SJSA1 (cell line): Measurements from ENCODE around the gene UGT2B17. TPM values are rescaled to one million over a fixed set of nuclear protein-coding genes. Genes with fewer than 3 reads are reported as not detected.
"Not testable (repeated sequence)": the region's sequence is repeated elsewhere in the genome, so short reads cannot be mapped to it uniquely, and the experiment has no call there.

Source experiments
- DNase-seq, 2 experiments: peaks; one replicate each; pipeline ENCODE4 v3.0.0-alpha.2; 2015 to 2020; ENCODE audit warnings: low spot score in 2 of 2, low read depth in 1 of 2
- H3K27ac ChIP-seq: fragments of 250-450 bp; sonication (Bioruptor Pico); 2 replicates; pipeline ENCODE4 v1.5.1; 2020; ENCODE audit warnings: mild to moderate bottlenecking, moderate library complexity
- H3K27me3 ChIP-seq: fragments of 250-450 bp; sonication (Bioruptor Pico); replicated peaks from 2 replicates; pipeline ENCODE4 v1.5.1; 2020; ENCODE audit warnings: mild to moderate bottlenecking, moderate library complexity
- H3K36me3 ChIP-seq: fragments of 250-450 bp; sonication (Bioruptor Pico); 2 replicates; pipeline ENCODE4 v1.5.1; 2020; ENCODE audit warnings: mild to moderate bottlenecking
- H3K4me1 ChIP-seq: fragments of 250-450 bp; sonication (Bioruptor Pico); replicated peaks from 2 replicates; pipeline ENCODE4 v1.6.1; 2021; ENCODE audit warnings: mild to moderate bottlenecking
- H3K4me3 ChIP-seq: fragments of 250-450 bp; sonication (Bioruptor Pico); 2 replicates; pipeline ENCODE4 v1.5.1; 2020; ENCODE audit warnings: mild to moderate bottlenecking
- H3K9me3 ChIP-seq: fragments of 250-450 bp; sonication (Bioruptor Pico); replicated peaks from 2 replicates; pipeline ENCODE4 v1.5.1; 2020; ENCODE audit warnings: mild to moderate bottlenecking
- total RNA-seq: library from RNA; depleted of rRNA; stranded (reverse); fragments of >200 nt; shearing (Covaris generic); gene quantifications from 2 replicates; pipeline ENCODE4 v1.2.3, GENCODE V29; 2014

UGT2B17 gene
- total RNA-seq, 1 experiment from 2014 or later = 0.08 TPM

DNA sequence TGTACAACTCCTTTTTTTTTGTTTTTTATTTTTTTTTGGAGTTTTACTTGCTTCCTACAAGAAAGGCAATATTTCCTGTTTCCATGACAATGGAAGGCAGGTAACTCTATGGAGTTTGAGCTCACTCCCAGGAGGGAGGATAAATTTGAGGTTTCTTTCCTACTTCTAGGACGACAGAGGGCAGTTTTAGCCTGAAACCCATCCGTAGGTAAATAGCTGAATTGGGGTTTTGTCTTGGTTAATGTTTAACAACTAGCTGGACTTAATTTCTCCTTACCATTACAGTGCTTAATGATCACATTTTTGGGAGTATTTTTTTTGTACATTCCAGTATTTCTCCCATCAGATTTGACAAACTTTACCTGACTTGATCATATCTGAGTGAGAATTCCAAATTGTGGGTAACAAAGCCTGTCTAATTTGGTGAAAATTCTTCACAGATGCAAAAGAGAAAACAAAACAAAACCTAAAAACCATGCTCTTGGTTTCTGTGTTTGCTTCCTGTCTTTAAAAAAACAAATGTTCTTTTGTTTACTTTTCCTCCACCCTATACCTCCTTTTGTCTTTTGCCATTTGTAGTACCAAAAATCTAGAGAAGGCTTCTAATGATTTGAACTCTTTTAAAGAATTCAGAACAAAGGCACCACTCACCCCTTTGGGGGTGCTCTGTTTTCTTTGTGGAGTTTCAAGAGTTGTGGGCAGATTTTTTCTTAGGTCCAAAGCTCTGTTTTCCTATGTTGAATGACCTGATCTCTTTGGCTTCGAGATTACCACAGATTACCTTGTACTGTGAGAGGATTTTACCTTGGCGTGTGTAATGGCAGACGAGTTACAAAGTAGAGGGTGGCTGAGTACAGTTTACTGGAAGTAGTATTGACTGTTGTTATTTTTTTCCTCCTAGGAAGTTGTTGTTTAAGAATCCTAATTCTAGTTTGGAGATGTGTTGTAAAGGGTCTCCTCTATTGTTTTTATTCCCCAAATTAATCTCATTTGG, 23.0 kb downstream of the UGT2B17 start:
- not testable (repeated sequence) for H3K27me3 ChIP-seq, H3K27ac ChIP-seq, H3K4me3 ChIP-seq, H3K4me1 ChIP-seq, H3K36me3 ChIP-seq, DNase-seq, H3K9me3 ChIP-seq

GRCh38 chr4:68542742-68543141, 33.4 kb downstream of the UGT2B17 start:
- H3K27me3 ChIP-seq, H3K9me3 ChIP-seq, H3K4me3 ChIP-seq, H3K27ac ChIP-seq, DNase-seq, H3K4me1 ChIP-seq, H3K36me3 ChIP-seq: not testable (repeated sequence)

DNA sequence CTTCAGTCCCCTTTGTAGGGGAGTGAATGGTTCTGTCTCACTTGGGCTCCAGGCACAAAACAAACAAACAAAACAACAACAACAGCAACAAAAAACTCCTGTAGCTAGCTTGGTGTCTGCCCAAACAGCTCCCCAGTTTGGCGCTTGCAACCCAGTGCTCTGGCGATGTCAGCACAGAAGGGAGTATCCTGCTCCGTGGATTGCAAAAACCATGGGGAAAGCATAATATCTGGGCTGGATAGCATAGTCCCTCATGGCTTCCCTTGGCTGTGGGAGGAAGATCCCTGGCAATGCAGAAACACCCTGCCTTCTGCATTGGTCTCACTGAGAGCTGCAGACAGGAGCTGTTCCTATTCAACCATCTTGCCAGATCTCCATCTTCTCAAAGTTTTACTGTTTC, 39.7 kb downstream of the UGT2B17 start:
- DNase-seq = no peak
- Histone ChIP-seq H3K9me3 (no peaks in the 10 kb centered on the region), H3K4me1 (no peaks in the 10 kb centered on the region), H3K27me3 (no peaks in the 10 kb centered on the region), H3K4me3 (no peak overlapping the region), H3K36me3 (no peaks in the 10 kb centered on the region), H3K27ac (no peak overlapping the region)

- no peaks in the 10 kb centered on the region for H3K4me1 ChIP-seq
- H3K27me3 ChIP-seq = no peaks in the 10 kb centered on the region
- DNase-seq = no peak
- H3K27ac ChIP-seq = no peak overlapping the region
- H3K9me3 ChIP-seq = no peaks in the 10 kb centered on the region
- H3K4me3 ChIP-seq = no peak overlapping the region
- H3K36me3 ChIP-seq = no peaks in the 10 kb centered on the region
These were observed 40.1 kb downstream of the UGT2B17 start for GRCh38 chr4:68535974-68536373.

- H3K4me1 ChIP-seq, H3K4me3 ChIP-seq, DNase-seq, H3K27ac ChIP-seq, H3K36me3 ChIP-seq, H3K9me3 ChIP-seq, H3K27me3 ChIP-seq: not testable (repeated sequence)
These were observed 53.9 kb downstream of the UGT2B17 start for GRCh38 chr4:68522232-68522631.

DNA sequence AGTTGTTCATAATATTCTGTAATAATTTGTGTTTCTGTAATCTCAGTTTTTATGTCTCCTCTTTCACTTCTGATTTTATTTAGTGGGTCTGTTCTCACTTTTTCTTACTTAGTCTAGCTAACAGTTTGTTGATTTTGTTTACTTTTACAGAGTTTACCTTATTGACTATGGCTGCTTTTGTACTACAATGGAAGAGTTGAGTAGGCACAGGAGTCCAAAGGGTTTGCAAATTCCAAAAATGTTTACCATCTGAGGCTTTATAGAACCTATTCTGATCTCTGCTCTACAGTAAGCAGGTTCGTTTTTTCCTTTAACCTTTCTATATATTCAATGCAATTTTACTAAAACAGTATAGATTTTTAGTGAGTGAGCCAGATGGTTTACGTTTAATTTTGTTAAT, 55.1 kb downstream of the UGT2B17 start:
- no peak for DNase-seq
- Histone ChIP-seq H3K36me3 (no peaks in the 10 kb centered on the region), H3K4me1 (no peaks in the 10 kb centered on the region), H3K4me3 (no peak overlapping the region), H3K27ac (no peak overlapping the region), H3K27me3 (no peaks in the 10 kb centered on the region), H3K9me3 (no peaks in the 10 kb centered on the region)

DNA sequence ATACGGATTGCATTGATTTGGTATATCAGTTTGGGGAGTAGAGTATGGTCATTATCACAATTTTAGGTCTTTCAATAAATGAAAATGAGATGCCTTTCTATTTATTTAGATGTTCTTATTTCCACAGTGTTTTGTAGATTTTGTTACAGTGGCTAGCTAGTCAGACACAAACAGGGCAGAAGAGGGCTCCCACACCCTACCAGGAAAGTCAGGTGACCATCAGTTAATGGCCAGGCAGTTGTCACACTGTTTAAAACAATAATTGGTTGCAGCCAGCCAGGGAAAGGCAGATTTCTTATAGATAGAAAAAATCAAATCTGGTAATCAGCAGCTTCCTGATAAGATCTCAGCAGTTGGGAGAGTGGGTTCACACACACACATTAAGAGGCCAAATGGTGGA, 57.2 kb downstream of the UGT2B17 start:
- Histone ChIP-seq H3K4me3 (no peak overlapping the region), H3K27ac (no peak overlapping the region), H3K27me3 (no peaks in the 10 kb centered on the region), H3K4me1 (no peaks in the 10 kb centered on the region), H3K36me3 (no peaks in the 10 kb centered on the region), H3K9me3 (no peaks in the 10 kb centered on the region)
- DNase-seq = no peak

DNA sequence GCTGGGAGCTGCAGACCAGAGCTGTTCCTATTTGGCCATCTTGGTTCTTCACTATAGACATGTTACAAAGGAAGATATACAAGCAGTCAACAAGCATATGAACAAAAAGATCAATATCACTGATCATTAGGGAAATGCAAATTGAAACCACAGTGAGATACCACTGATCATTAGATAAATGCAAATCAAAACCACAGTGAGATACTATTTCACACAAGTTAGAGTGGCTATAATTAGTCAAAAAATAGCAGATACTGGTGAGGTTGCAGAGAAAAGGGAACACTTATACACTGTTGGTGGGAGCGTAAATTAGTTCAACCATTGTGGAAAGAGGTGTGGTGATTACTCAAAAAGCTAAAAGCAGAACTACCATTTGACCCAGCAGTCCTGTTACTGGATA, 70.7 kb downstream of the UGT2B17 start:
- DNase-seq, H3K27ac ChIP-seq, H3K4me3 ChIP-seq: not testable (repeated sequence)

DNA sequence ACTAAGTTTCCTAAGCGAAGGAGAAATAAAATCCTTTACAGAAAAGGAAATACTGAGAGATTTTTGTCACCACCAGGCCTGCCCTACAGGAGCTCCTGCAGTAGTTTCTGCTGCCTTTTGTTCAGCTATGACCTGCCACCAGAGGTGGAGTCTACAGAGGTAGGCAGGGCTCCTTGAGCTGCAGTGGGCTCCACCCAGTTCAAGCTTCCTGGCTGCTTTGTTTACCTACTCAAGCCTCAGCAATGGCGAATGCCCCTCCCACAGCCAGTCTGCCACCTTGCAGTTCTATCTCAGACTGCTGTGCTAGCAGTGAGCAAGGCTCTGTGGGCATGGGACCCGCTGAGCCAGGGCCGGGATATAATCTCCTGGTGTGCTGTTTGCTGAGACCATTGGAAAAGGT, 71.3 kb downstream of the UGT2B17 start:
- H3K27me3 ChIP-seq, H3K4me1 ChIP-seq, DNase-seq, H3K36me3 ChIP-seq, H3K9me3 ChIP-seq, H3K4me3 ChIP-seq, H3K27ac ChIP-seq: not testable (repeated sequence)

More for the DNA sequence above, 70.7 kb downstream of the UGT2B17 start:
- H3K9me3 ChIP-seq, H3K4me1 ChIP-seq, H3K36me3 ChIP-seq, H3K27me3 ChIP-seq: not testable (repeated sequence)

DNA sequence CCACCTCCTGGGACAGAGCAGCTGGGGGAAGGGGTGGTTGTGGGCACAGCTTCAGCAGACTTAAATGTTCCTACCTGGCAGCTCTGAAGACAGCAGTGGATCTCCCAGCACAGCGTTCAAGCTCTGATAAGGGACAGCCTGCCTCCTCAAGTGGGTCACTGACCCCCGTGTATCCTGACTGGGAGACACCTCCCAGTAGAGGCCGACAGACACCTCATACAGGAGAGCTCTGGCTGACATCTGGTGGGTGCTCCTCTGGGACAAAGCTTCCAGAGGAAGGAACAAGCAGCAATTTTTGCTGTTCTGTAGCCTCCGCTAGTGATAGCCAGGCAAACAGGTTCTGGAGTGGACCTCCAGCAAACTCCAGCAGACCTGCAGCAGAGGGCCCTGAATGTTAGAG, 72.7 kb downstream of the UGT2B17 start:
- H3K27ac ChIP-seq, DNase-seq, H3K4me1 ChIP-seq, H3K36me3 ChIP-seq, H3K27me3 ChIP-seq, H3K9me3 ChIP-seq, H3K4me3 ChIP-seq: not testable (repeated sequence)

DNA sequence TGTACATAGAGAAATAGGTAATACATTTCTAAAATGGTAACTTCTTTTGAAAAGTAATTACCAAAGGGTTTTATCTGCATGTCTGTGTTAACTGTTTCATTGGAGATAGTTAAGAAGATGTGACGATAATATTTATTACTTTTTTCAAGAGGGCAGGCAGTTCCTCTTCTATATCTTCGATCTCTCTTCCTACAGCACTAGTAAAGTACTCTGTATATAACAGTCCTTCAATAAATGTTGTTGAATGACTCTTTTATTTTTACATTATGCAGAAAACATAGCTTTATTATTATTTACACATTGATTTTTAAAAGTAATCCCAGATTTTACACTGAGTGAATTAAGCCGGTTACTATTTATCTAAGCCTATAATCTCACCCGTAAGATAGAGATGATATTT, 77.1 kb downstream of the UGT2B17 start:
- Histone ChIP-seq H3K27me3 (no peaks in the 10 kb centered on the region; the same call in 1 of the 2 replicates), H3K9me3 (no peaks in the 10 kb centered on the region), H3K4me3 (no peak overlapping the region), H3K4me1 (no peaks in the 10 kb centered on the region), H3K27ac (no peak overlapping the region), H3K36me3 (no peaks in the 10 kb centered on the region)
- no peak for DNase-seq

DNA sequence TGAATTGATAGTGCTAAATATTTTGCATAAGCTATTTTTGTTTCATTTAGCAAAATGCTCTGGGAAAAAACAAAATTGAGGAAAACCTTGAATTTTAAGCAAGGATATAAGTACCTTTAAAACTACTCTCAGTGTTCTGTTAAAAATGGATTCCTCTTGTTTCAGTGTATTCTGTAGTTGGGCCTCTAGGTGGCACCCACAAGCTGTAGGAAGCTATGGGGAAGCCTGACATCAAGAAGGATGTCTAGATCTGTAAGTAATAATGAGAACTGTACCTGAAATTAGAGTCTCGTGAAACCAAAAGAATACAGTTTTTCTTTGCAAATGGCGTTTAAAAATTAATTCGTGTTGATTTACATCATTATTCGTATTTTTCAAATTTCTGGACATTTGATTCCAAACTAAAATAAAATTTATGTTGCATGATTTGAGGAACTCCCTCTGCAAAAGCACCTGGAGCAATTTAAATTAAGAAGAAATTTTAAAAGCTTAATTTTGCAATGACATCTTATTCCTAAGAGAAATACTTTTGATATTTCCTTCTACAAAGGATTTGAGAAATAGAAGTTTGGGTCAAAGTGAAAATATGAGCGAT, 77.6 kb downstream of the UGT2B17 start:
- Histone ChIP-seq H3K36me3 (no peaks in the 10 kb centered on the region), H3K27me3 (no peaks in the 10 kb centered on the region; the same call in 1 of the 2 replicates), H3K4me3 (no peak overlapping the region), H3K27ac (no peak overlapping the region), H3K4me1 (no peaks in the 10 kb centered on the region), H3K9me3 (no peaks in the 10 kb centered on the region)
- peak; percentile 37 to 50 for DNase-seq

DNA sequence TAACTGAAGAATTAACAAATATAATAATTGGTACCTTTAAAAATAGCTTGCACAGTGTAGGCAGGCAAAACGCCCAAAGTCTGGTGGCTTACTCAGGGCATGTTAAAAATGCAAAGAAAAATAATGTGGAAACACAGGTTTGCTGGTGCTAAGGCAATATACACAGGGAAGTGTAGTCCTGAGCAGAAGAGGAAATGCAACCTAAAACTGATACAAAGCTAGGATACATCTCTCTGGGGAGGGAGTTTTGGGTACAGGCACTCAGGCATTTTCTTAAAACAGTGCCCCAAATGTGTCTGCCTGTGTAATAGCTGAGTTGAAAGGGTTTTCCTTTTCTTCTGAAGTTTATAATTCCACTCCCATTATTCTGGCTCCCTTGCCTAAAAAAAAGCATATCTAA, 81.4 kb downstream of the UGT2B17 start:
- H3K27ac ChIP-seq = no peak overlapping the region
- no peaks in the 10 kb centered on the region for H3K36me3 ChIP-seq
- H3K27me3 ChIP-seq = no peaks in the 10 kb centered on the region; the same call in 1 of the 2 replicates
- H3K9me3 ChIP-seq = no peaks in the 10 kb centered on the region
- no peak overlapping the region for H3K4me3 ChIP-seq
- DNase-seq = no peak
- H3K4me1 ChIP-seq = no peaks in the 10 kb centered on the region

DNA sequence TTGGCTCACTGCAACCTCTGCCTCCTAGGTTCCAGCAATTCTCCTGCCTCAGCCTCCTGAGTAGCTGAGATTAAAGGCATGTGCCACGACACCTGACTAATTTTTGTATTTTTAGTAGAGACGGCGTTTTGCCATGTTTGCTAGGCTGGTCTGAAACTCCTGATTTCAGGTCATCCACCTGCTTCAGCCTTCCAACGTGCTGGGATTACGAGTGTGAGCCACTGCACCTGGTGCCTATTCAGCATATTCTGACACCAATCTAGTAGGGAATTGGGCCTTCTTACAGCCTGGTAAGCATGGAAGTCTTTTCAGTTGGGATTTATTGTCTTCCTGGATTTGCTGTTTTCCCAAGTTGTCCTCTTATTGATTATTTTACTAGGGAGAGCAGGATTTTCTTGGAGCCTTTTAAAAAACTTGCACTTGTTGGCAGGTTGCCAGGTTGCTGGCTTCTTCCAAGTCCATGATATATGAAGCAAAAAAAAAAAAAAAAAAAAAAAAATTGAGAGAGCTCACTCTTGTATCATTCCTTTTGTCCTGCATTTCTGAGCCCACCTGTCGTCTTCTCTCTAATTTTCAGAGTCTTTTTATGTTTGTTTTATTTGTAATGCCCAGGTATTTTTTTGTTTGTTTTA, 85.2 kb downstream of the UGT2B17 start:
- no peak overlapping the region for H3K27ac ChIP-seq
- H3K4me3 ChIP-seq = no peak overlapping the region
- H3K4me1 ChIP-seq = no peaks in the 10 kb centered on the region
- no peaks in the 10 kb centered on the region for H3K9me3 ChIP-seq
- DNase-seq = peak in 1 of 2 experiments; percentile 4
- H3K27me3 ChIP-seq = no peaks in the 10 kb centered on the region; the same call in 1 of the 2 replicates
- no peaks in the 10 kb centered on the region for H3K36me3 ChIP-seq
